HepG2 (cell line): ENCODE results near the gene FOLR3. TPM values are rescaled to one million over a fixed set of nuclear protein-coding genes. Genes with fewer than 3 reads are reported as not detected.
A peak's percentile ranks its signal among the peaks of the same experiment; 100 is the strongest.

Experiments
- GABPB1 ChIP-seq: IDR thresholded peaks from 2 replicates; pipeline ENCODE4 v1.6.1; 2016; ENCODE audit warnings: mild to moderate bottlenecking, missing genetic modification reagents, moderate library complexity, missing compliant biosample characterization
- KMT2A ChIP-seq: sonication (generic); formaldehyde crosslinking; IDR thresholded peaks from 2 replicates; pipeline ENCODE4 v1.4.0; 2020; ENCODE audit warnings: missing genetic modification reagents
- LCORL ChIP-seq, 2 experiments: fragments of 450-650 bp in 1 of 2; sonication (generic) in 1 of 2; formaldehyde crosslinking in 1 of 2; IDR thresholded peaks; 2 replicates each; pipeline versions ENCODE4 v1.5.0 to v1.6.1; 2017 to 2020; ENCODE audit warnings: antibody characterized with exemption in 1 of 2, missing genetic modification reagents in 1 of 2
- MAFF ChIP-seq: IDR thresholded peaks from 2 replicates; pipeline ENCODE4 v1.6.1; 2011; ENCODE audit warnings: low read depth, low read length, improper control_type of control experiment
- REL ChIP-seq: sonication (generic); formaldehyde crosslinking; conservative IDR thresholded peaks from 2 replicates; pipeline ENCODE4 v1.8.0; 2022; ENCODE audit warnings: mild to moderate bottlenecking, missing genetic modification reagents, moderate library complexity
- SALL1 ChIP-seq: sonication (generic); formaldehyde crosslinking; IDR thresholded peaks from 2 replicates; pipeline ENCODE4 v1.8.0; 2022; ENCODE audit warnings: mild to moderate bottlenecking, missing genetic modification reagents
- SCMH1 ChIP-seq: sonication (generic); formaldehyde crosslinking; IDR thresholded peaks from 2 replicates; pipeline ENCODE4 v1.9.0; 2021; ENCODE audit warnings: missing genetic modification reagents, mild to moderate bottlenecking, borderline replicate concordance
- ZIK1 ChIP-seq: sonication (generic); formaldehyde crosslinking; IDR thresholded peaks from 2 replicates; pipeline ENCODE4 v1.5.0; 2020; ENCODE audit warnings: mild to moderate bottlenecking, low read depth, missing genetic modification reagents, borderline replicate concordance
- ZNF382 ChIP-seq: sonication (generic); formaldehyde crosslinking; IDR thresholded peaks from 2 replicates; pipeline ENCODE4 v1.5.0; 2020; ENCODE audit warnings: missing genetic modification reagents, mild to moderate bottlenecking, borderline replicate concordance
- polyA plus RNA-seq, 8 experiments: library from polyadenylated mRNA; depleted of rRNA in 3 of 8; stranded (reverse) in 7 of 8; unstranded in 1 of 8; fragments of >200 nt; fragmentation: Illumina TruSeq in 4 of 8; extraction: Trizol in 4 of 8; gene quantifications; 2 replicates each; pipeline versions ENCODE4 v1.2.1 to v1.2.3, GENCODE V29; 2011 to 2016; ENCODE audit warnings: low read depth in 4 of 8, missing spikeins in 1 of 8, mixed read lengths in 1 of 8; ENCODE audit not compliant: insufficient read depth in 1 of 8
- total RNA-seq, 5 experiments: library from RNA; depleted of rRNA; stranded (reverse); fragments of >200 nt; fragmentation: Illumina TruSeq; extraction: Trizol; gene quantifications; 2 replicates each; pipeline ENCODE4 v1.2.3, GENCODE V29; 2016; ENCODE audit warnings: low read depth in 1 of 5
- TF ChIP-seq, protein P1 (sequence below): sonication (generic); formaldehyde crosslinking; IDR thresholded peaks from 2 replicates; pipeline ENCODE4 v1.5.0; 2020; ENCODE audit warnings: mild to moderate bottlenecking, missing genetic modification reagents
- TF ChIP-seq, protein P2 (sequence below): sonication (generic); formaldehyde crosslinking; IDR thresholded peaks from 2 replicates; pipeline ENCODE4 v1.4.0; 2020; ENCODE audit warnings: missing genetic modification reagents, mild to moderate bottlenecking, borderline replicate concordance
- TF ChIP-seq, protein P3 (sequence below): sonication (generic); formaldehyde crosslinking; IDR thresholded peaks from 2 replicates; pipeline ENCODE4 v1.4.0; 2020; ENCODE audit warnings: missing genetic modification reagents
- TF ChIP-seq, protein P4 (sequence below): sonication (generic); formaldehyde crosslinking; IDR thresholded peaks from 2 replicates; pipeline ENCODE4 v1.4.0; 2020; ENCODE audit warnings: missing genetic modification reagents

FOLR3 gene
- total and polyA plus RNA-seq, 2 of the 13 experiments (the other 11 are each of a cell fraction or from before 2014, with no cell fraction given) = not detected

DNA sequence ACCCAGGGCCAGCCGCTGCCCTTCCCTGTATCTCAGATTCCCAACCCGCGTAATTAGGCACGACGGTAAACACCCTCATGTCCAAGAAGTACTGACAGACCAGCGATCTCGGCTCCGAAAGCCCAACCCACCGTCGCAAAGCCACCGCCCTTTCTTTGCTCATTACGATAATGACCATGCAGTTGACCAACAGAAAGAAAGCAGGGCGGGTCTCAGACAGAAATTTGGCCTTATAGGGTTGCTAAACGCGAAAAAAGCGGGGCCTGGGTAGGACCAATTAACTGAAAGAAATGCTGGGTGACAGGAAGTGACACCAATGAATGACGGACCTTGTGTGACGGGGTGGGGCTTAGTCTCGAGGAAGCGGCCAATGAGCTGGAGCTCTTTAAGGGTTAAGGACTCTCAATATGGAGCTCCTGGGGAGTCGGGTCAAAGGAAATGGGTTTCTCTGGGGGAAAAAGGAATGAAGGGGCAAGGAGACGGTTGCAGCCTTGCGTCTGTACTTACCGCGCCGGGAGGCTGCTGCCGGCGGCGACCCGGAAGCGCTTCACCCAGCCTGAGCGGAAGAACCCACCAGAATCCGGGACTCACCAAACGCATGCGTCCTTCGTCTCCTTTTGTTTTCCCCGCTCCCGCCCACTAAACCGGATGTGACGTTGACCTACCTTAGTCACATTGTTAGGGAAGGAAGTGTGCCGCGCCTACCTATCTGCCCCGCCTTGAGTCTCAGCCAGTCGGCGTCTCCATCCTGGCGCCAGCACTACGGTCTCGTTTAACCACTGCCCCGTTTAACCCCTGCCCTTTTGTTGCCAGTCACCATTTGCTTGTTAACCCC is 23.2 kb upstream of the FOLR3 start, which contains the start of gene ANAPC15 (continued):
- TF ChIP-seq, protein P1, sequence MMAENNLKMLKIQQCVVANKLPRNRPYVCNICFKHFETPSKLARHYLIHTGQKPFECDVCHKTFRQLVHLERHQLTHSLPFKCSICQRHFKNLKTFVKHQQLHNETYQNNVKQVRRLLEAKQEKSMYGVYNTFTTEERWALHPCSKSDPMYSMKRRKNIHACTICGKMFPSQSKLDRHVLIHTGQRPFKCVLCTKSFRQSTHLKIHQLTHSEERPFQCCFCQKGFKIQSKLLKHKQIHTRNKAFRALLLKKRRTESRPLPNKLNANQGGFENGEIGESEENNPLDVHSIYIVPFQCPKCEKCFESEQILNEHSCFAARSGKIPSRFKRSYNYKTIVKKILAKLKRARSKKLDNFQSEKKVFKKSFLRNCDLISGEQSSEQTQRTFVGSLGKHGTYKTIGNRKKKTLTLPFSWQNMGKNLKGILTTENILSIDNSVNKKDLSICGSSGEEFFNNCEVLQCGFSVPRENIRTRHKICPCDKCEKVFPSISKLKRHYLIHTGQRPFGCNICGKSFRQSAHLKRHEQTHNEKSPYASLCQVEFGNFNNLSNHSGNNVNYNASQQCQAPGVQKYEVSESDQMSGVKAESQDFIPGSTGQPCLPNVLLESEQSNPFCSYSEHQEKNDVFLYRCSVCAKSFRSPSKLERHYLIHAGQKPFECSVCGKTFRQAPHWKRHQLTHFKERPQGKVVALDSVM = no peak
- TF ChIP-seq, protein P2, sequence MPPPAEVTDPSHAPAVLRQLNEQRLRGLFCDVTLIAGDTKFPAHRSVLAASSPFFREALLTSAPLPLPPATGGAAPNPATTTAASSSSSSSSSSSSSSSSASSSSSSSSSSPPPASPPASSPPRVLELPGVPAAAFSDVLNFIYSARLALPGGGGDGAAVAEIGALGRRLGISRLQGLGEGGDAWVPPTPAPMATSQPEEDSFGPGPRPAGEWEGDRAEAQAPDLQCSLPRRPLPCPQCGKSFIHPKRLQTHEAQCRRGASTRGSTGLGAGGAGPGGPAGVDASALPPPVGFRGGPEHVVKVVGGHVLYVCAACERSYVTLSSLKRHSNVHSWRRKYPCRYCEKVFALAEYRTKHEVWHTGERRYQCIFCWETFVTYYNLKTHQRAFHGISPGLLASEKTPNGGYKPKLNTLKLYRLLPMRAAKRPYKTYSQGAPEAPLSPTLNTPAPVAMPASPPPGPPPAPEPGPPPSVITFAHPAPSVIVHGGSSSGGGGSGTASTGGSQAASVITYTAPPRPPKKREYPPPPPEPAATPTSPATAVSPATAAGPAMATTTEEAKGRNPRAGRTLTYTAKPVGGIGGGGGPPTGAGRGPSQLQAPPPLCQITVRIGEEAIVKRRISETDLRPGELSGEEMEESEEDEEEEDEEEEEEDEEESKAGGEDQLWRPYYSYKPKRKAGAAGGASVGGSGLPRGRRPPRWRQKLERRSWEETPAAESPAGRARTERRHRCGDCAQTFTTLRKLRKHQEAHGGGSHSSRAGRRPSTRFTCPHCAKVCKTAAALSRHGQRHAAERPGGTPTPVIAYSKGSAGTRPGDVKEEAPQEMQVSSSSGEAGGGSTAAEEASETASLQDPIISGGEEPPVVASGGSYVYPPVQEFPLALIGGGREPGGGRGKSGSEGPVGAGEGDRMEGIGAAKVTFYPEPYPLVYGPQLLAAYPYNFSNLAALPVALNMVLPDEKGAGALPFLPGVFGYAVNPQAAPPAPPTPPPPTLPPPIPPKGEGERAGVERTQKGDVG (CRISPR knock-in tag) = no peak
- TF ChIP-seq LCORL (IDR thresholded peaks at IDR 0.05) = no peak
- peak; percentile 45; the same call in 1 of the 2 replicates for TF ChIP-seq LCORL (CRISPR knock-in tag; IDR thresholded peaks at IDR 0.05)
- no peak for TF ChIP-seq SCMH1 (CRISPR knock-in tag)
- TF ChIP-seq, protein P3, sequence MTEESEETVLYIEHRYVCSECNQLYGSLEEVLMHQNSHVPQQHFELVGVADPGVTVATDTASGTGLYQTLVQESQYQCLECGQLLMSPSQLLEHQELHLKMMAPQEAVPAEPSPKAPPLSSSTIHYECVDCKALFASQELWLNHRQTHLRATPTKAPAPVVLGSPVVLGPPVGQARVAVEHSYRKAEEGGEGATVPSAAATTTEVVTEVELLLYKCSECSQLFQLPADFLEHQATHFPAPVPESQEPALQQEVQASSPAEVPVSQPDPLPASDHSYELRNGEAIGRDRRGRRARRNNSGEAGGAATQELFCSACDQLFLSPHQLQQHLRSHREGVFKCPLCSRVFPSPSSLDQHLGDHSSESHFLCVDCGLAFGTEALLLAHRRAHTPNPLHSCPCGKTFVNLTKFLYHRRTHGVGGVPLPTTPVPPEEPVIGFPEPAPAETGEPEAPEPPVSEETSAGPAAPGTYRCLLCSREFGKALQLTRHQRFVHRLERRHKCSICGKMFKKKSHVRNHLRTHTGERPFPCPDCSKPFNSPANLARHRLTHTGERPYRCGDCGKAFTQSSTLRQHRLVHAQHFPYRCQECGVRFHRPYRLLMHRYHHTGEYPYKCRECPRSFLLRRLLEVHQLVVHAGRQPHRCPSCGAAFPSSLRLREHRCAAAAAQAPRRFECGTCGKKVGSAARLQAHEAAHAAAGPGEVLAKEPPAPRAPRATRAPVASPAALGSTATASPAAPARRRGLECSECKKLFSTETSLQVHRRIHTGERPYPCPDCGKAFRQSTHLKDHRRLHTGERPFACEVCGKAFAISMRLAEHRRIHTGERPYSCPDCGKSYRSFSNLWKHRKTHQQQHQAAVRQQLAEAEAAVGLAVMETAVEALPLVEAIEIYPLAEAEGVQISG (CRISPR knock-in tag) = peak; percentile 76
- TF ChIP-seq KMT2A = no peak; the same call in 1 of the 2 replicates
- TF ChIP-seq ZIK1 (CRISPR knock-in tag) = no peak
- TF ChIP-seq SALL1 (CRISPR knock-in tag) = peak; percentile 55
- TF ChIP-seq ZNF382 (CRISPR knock-in tag) = no peak
- TF ChIP-seq MAFF = no peak
- peak; percentile 99 for TF ChIP-seq GABPB1 (CRISPR knock-in tag)
- TF ChIP-seq REL (CRISPR knock-in tag) = no peak
- TF ChIP-seq, protein P4, sequence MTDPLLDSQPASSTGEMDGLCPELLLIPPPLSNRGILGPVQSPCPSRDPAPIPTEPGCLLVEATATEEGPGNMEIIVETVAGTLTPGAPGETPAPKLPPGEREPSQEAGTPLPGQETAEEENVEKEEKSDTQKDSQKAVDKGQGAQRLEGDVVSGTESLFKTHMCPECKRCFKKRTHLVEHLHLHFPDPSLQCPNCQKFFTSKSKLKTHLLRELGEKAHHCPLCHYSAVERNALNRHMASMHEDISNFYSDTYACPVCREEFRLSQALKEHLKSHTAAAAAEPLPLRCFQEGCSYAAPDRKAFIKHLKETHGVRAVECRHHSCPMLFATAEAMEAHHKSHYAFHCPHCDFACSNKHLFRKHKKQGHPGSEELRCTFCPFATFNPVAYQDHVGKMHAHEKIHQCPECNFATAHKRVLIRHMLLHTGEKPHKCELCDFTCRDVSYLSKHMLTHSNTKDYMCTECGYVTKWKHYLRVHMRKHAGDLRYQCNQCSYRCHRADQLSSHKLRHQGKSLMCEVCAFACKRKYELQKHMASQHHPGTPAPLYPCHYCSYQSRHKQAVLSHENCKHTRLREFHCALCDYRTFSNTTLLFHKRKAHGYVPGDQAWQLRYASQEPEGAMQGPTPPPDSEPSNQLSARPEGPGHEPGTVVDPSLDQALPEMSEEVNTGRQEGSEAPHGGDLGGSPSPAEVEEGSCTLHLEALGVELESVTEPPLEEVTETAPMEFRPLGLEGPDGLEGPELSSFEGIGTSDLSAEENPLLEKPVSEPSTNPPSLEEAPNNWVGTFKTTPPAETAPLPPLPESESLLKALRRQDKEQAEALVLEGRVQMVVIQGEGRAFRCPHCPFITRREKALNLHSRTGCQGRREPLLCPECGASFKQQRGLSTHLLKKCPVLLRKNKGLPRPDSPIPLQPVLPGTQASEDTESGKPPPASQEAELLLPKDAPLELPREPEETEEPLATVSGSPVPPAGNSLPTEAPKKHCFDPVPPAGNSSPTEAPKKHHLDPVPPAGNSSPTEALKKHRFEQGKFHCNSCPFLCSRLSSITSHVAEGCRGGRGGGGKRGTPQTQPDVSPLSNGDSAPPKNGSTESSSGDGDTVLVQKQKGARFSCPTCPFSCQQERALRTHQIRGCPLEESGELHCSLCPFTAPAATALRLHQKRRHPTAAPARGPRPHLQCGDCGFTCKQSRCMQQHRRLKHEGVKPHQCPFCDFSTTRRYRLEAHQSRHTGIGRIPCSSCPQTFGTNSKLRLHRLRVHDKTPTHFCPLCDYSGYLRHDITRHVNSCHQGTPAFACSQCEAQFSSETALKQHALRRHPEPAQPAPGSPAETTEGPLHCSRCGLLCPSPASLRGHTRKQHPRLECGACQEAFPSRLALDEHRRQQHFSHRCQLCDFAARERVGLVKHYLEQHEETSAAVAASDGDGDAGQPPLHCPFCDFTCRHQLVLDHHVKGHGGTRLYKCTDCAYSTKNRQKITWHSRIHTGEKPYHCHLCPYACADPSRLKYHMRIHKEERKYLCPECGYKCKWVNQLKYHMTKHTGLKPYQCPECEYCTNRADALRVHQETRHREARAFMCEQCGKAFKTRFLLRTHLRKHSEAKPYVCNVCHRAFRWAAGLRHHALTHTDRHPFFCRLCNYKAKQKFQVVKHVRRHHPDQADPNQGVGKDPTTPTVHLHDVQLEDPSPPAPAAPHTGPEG = 0 out of 2 replicates have a peak, but pooled peaks have one; percentile 13
